Right lung (tissue), 10 donors: ENCODE results near the gene PRR20G. TPM values are rescaled to one million over a fixed set of nuclear protein-coding genes. Genes with fewer than 3 reads are reported as not detected.
"Not testable (repeated sequence)": the region's sequence is repeated elsewhere in the genome, so short reads cannot be mapped to it uniquely, and the experiment has no call there.

Source experiments
- DNase-seq, 2 donors: peaks; one replicate each; pipeline ENCODE4 v3.0.0-alpha.2; 2013
- long read RNA-seq, 8 donors: transcript quantifications; one replicate each; lab custom pipeline, GENCODE V29; 2026
- polyA plus RNA-seq, 5 donors: library from polyadenylated mRNA; unstranded; fragments of 120-200 nt; gene quantifications; one replicate each; pipeline versions ENCODE4 v1.2.1 to v1.2.3, GENCODE V29; 2013; ENCODE audit warnings: inconsistent platforms in 1 of 5, low replicate concordance in 1 of 5; ENCODE audit not compliant: insufficient read length in 5 of 5, insufficient read depth in 1 of 5

PRR20G gene
- not detected for polyA plus RNA-seq
- long read RNA-seq, donor 1: 0 reads
- long read RNA-seq, donor 2: 0 reads
- long read RNA-seq, donor 3: 0 reads
- long read RNA-seq, donor 4: 0 reads
- long read RNA-seq, donor 5: 0 reads
- long read RNA-seq, donor 6: 0 reads
- long read RNA-seq, donor 7: 0 reads
- long read RNA-seq, donor 8: 0 reads

GRCh38 chr3:127287840-127288239 lies at the start of gene PRR20G:
TSS of gene PRR20G (minus strand) at chr3:127288046. CDS start at chr3:127287365, 681 bp downstream.
- DNase-seq: no peak

GRCh38 chr3:127337001-127337400 lies 49.2 kb upstream of the PRR20G start:
- DNase-seq: no peak

- no peak for DNase-seq
Observed at GRCh38 chr3:127336101-127336500, 48.3 kb upstream of the PRR20G start.

GRCh38 chr3:127330385-127330784 lies 42.5 kb upstream of the PRR20G start:
- no peak for DNase-seq

- DNase-seq: no peak
Observed at GRCh38 chr3:127329631-127330285, 41.9 kb upstream of the PRR20G start.

GRCh38 chr3:127328421-127328820 lies 40.6 kb upstream of the PRR20G start:
- peak; percentile 13 to 45 for DNase-seq

GRCh38 chr3:127326341-127326740 lies 38.5 kb upstream of the PRR20G start:
- no peak for DNase-seq

- DNase-seq: no peak
Observed at GRCh38 chr3:127325629-127325961, 37.7 kb upstream of the PRR20G start.

- no peak for DNase-seq
Observed at GRCh38 chr3:127324913-127325628, 37.2 kb upstream of the PRR20G start.

GRCh38 chr3:127324076-127324475 lies 36.2 kb upstream of the PRR20G start:
- no peak for DNase-seq

- no peak for DNase-seq
Observed at GRCh38 chr3:127323581-127323980, 35.7 kb upstream of the PRR20G start.

GRCh38 chr3:127321371-127321770 lies 33.5 kb upstream of the PRR20G start:
- DNase-seq: no peak

- no peak for DNase-seq
Observed at GRCh38 chr3:127320529-127321121, 32.8 kb upstream of the PRR20G start.

GRCh38 chr3:127316685-127317084 lies 28.8 kb upstream of the PRR20G start:
- no peak for DNase-seq

- DNase-seq: no peak
Observed at GRCh38 chr3:127312818-127313217, 25.0 kb upstream of the PRR20G start.

GRCh38 chr3:127308821-127309220 lies 21.0 kb upstream of the PRR20G start:
- not testable (repeated sequence) for DNase-seq

- DNase-seq: no peak
Observed at GRCh38 chr3:127307916-127308315, 20.1 kb upstream of the PRR20G start.

- DNase-seq: no peak
Observed at GRCh38 chr3:127307112-127307835, 19.4 kb upstream of the PRR20G start.

- no peak for DNase-seq
Observed at GRCh38 chr3:127306361-127307111, 18.7 kb upstream of the PRR20G start.

- DNase-seq: no peak
Observed at GRCh38 chr3:127305499-127306060, 17.7 kb upstream of the PRR20G start.
